Measurements from ENCODE around the gene IFI35. TPM values are rescaled to one million over a fixed set of nuclear protein-coding genes. Genes with fewer than 3 reads are reported as not detected.

Gene IFI35
- total RNA-seq, 1 donor from 2014 or later, result 1.4 TPM

DNA sequence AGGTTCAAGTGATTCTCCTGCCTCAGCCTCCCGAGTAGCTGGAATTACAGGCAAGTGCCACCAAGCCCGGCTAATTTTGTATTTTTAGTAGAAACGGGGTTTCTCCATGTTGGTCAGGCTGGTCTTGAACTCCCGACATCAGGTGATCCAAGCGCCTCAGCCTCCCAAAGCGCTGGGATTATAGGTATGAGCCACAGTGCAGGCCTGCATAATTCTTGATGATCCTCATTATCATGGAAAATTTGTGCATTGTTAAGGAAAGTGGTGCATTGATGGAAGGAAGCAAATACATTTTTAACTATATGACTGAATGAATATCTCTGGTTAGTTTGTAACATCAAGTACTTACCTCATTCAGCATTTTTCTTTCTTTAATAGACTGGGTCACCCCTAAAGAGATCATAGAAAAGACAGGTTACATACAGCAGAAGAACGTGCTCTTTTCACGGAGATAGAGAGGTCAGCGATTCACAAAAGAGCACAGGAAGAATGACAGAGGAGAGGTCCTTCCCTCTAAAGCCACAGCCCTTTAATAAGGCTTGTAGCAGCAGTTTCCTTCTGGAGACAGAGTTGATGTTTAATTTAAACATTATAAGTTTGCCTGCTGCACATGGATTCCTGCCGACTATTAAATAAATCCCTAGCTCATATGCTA is 56.5 kb downstream of the IFI35 start:
- no peak for DNase-seq (ENCODE audit: low spot score)

Other genes with a start within 250 kb of the IFI35 start
- 0.96 TPM for gene RAMP2, start 245.6 kb upstream of the IFI35 start, total RNA-seq (ENCODE audit: insufficient read depth, low replicate concordance)
- 33.2 TPM for gene VPS25, start 233.3 kb upstream of the IFI35 start, total RNA-seq (ENCODE audit: insufficient read depth, low replicate concordance)
- gene WNK4, start 226.2 kb upstream of the IFI35 start, total RNA-seq (ENCODE audit: insufficient read depth, low replicate concordance), result not detected
- gene COA3, start 208.1 kb upstream of the IFI35 start, total RNA-seq (ENCODE audit: insufficient read depth, low replicate concordance), result 47.2 TPM
- gene CNTD1, start 207.9 kb upstream of the IFI35 start, total RNA-seq (ENCODE audit: insufficient read depth, low replicate concordance), result 0.96 TPM
- gene BECN1, start 182.5 kb upstream of the IFI35 start, total RNA-seq (ENCODE audit: insufficient read depth, low replicate concordance), result 142 TPM
- gene PSME3, start 173.4 kb upstream of the IFI35 start, total RNA-seq (ENCODE audit: insufficient read depth, low replicate concordance), result 22.6 TPM
- gene AOC2, start 162.2 kb upstream of the IFI35 start, total RNA-seq (ENCODE audit: insufficient read depth, low replicate concordance), result 1.4 TPM
- gene AOC3, start 155.6 kb upstream of the IFI35 start, total RNA-seq (ENCODE audit: insufficient read depth, low replicate concordance), result 89.1 TPM
- gene G6PC1, start 106.0 kb upstream of the IFI35 start, total RNA-seq (ENCODE audit: insufficient read depth, low replicate concordance), result not detected
- 38.3 TPM for gene AARSD1, start 42.3 kb upstream of the IFI35 start, total RNA-seq (ENCODE audit: insufficient read depth, low replicate concordance)
- gene PTGES3L, start 26.7 kb upstream of the IFI35 start, total RNA-seq (ENCODE audit: insufficient read depth, low replicate concordance), result 10.4 TPM
- gene RUNDC1, start 26.2 kb upstream of the IFI35 start, total RNA-seq (ENCODE audit: insufficient read depth, low replicate concordance), result 17.8 TPM
- gene RPL27, start 8.4 kb upstream of the IFI35 start, total RNA-seq (ENCODE audit: insufficient read depth, low replicate concordance), result 1,521 TPM
- 38.8 TPM for gene VAT1, start 15.6 kb downstream of the IFI35 start, total RNA-seq (ENCODE audit: insufficient read depth, low replicate concordance)
- 0.72 TPM for gene RND2, start 18.4 kb downstream of the IFI35 start, total RNA-seq (ENCODE audit: insufficient read depth, low replicate concordance)
- gene BRCA1, start 118.6 kb downstream of the IFI35 start, total RNA-seq (ENCODE audit: insufficient read depth, low replicate concordance), result 9.1 TPM
- 83.8 TPM for gene NBR1, start 164.4 kb downstream of the IFI35 start, total RNA-seq (ENCODE audit: insufficient read depth, low replicate concordance)
- 6.7 TPM for gene TMEM106A, start 205.1 kb downstream of the IFI35 start, total RNA-seq (ENCODE audit: insufficient read depth, low replicate concordance)
- not detected for gene CCDC200, start 221.8 kb downstream of the IFI35 start, total RNA-seq (ENCODE audit: insufficient read depth, low replicate concordance)
- not detected for gene RNU2-1, start 227.2 kb downstream of the IFI35 start, total RNA-seq (ENCODE audit: insufficient read depth, low replicate concordance)

All from umbilical cord (tissue), 2 donors.